Measurements from ENCODE around the gene GRIN2A. TPM values are rescaled to one million over a fixed set of nuclear protein-coding genes. Genes with fewer than 3 reads are reported as not detected.

GRIN2A gene
- total and polyA plus RNA-seq, 2 donors (not counting 3 experiments of a cell fraction or from before 2014, with no cell fraction given), result not detected

- no peak for FAIRE-seq
- intact Hi-C loops (cut with micrococcal nuclease), result no loop called here
- no peaks in the 10 kb centered on the region for H3K79me2 ChIP-seq (ENCODE audit: control insufficient read depth, insufficient read depth, low read length)
- no peak overlapping the region for H3K9ac ChIP-seq (replicated peaks; ENCODE audit: extremely low read depth, insufficient read depth, low read length)
- H3K27ac ChIP-seq (ENCODE audit: insufficient read depth, low read depth, low read length), result no peak overlapping the region
- ChIA-PET CTCF (no interaction called here), POLR2A (no interaction called here)
- DNase-seq (ENCODE audit: low read depth, low spot score), result no peak
- no TSS peak for BruUV-seq (replicated peaks)
- H2AFZ ChIP-seq (ENCODE audit: low read depth, low read length), result no peak overlapping the region
- no peak overlapping the region for H3K4me2 ChIP-seq (ENCODE audit: insufficient read depth, low read length)
- no peaks in the 10 kb centered on the region for H3K4me1 ChIP-seq (ENCODE audit: control insufficient read depth, extremely low read depth, insufficient read depth, low read length)
- no peaks in the 10 kb centered on the region for H3K9me1 ChIP-seq (replicated peaks; ENCODE audit: control insufficient read depth, extremely low read depth, insufficient read depth, low read length)
- H3K36me3 ChIP-seq (ENCODE audit: control insufficient read depth in 2 of 2, extremely low read depth in 1 of 2, insufficient read depth in 2 of 2, low read length in 2 of 2), result no peaks in the 10 kb centered on the region
- H3K27me3 ChIP-seq (ENCODE audit: control insufficient read depth in 2 of 2, insufficient read depth in 2 of 2, low read length in 2 of 2), result no peaks in the 10 kb centered on the region
- H3K9me3 ChIP-seq (replicated peaks; ENCODE audit: control insufficient read depth, insufficient read depth, low read length), result peaks cover 2% of the 10 kb centered on the region
- H3K4me3 ChIP-seq (replicated peaks in 1 of 3; ENCODE audit: insufficient read depth in 1 of 3, low read depth in 1 of 3, low read length in 3 of 3), result no peak overlapping the region
- TF ChIP-seq POLR2AphosphoS5 (IDR thresholded peaks at IDR 0.05; ENCODE audit: insufficient read depth, low read depth, low read length) (no peak), CTCF (IDR thresholded peaks at IDR 0.05; ENCODE audit: extremely low read depth in 1 of 2, insufficient read depth in 1 of 2, low read depth in 1 of 2, low read length in 2 of 2) (no peak)
- no peaks in the 10 kb centered on the region for H4K20me1 ChIP-seq (replicated peaks; ENCODE audit: control insufficient read depth, extremely low read depth, insufficient read depth, low read length)
- dilution Hi-C loops (cut with MboI; ENCODE audit: extremely low pct_ligation_motif_present, low sequenced_read_pairs), result no loop called here
These were observed 440.5 kb downstream of the GRIN2A start for GRCh38 chr16:9741776-9742175.

- BruUV-seq (replicated peaks), result no TSS peak
- dilution Hi-C loops (cut with MboI; ENCODE audit: extremely low pct_ligation_motif_present, low sequenced_read_pairs), result no loop called here
- FAIRE-seq, result no peak
These were observed 442.9 kb downstream of the GRIN2A start for GRCh38 chr16:9739301-9739700.

More at GRCh38 chr16:9739301-9739700, 442.9 kb downstream of the GRIN2A start:
- Histone ChIP-seq H3K9me1 (replicated peaks; ENCODE audit: control insufficient read depth, extremely low read depth, insufficient read depth, low read length) (no peaks in the 10 kb centered on the region), H3K4me1 (ENCODE audit: control insufficient read depth, extremely low read depth, insufficient read depth, low read length) (no peaks in the 10 kb centered on the region), H3K27me3 (ENCODE audit: control insufficient read depth in 2 of 2, insufficient read depth in 2 of 2, low read length in 2 of 2) (no peaks in the 10 kb centered on the region), H2AFZ (ENCODE audit: low read depth, low read length) (no peak overlapping the region), H4K20me1 (replicated peaks; ENCODE audit: control insufficient read depth, extremely low read depth, insufficient read depth, low read length) (no peaks in the 10 kb centered on the region), H3K27ac (ENCODE audit: insufficient read depth, low read depth, low read length) (no peak overlapping the region), H3K4me3 (replicated peaks in 1 of 3; ENCODE audit: insufficient read depth in 1 of 3, low read depth in 1 of 3, low read length in 3 of 3) (no peak overlapping the region), H3K4me2 (ENCODE audit: insufficient read depth, low read length) (no peak overlapping the region), H3K9ac (replicated peaks; ENCODE audit: extremely low read depth, insufficient read depth, low read length) (no peak overlapping the region), H3K36me3 (ENCODE audit: control insufficient read depth in 2 of 2, extremely low read depth in 1 of 2, insufficient read depth in 2 of 2, low read length in 2 of 2) (no peaks in the 10 kb centered on the region), H3K9me3 (replicated peaks; ENCODE audit: control insufficient read depth, insufficient read depth, low read length) (peaks cover 2% of the 10 kb centered on the region), H3K79me2 (ENCODE audit: control insufficient read depth, insufficient read depth, low read length) (no peaks in the 10 kb centered on the region)
- no peak for DNase-seq (ENCODE audit: low read depth, low spot score)
- intact Hi-C loops (cut with micrococcal nuclease), result no loop called here
- ChIA-PET CTCF (no interaction called here), POLR2A (no interaction called here)
- no peak for TF ChIP-seq MYC (IDR thresholded peaks at IDR 0.05; ENCODE audit: low read depth, low read length)
- no peak for TF ChIP-seq EZH2 (IDR thresholded peaks at IDR 0.05; ENCODE audit: borderline replicate concordance, low read depth, low read length, severe bottlenecking)
- TF ChIP-seq MAX (IDR thresholded peaks at IDR 0.05; ENCODE audit: insufficient read depth, insufficient read length), result no peak
- TF ChIP-seq FOS (IDR thresholded peaks at IDR 0.05; ENCODE audit: borderline replicate concordance, insufficient read depth, low read length), result no peak
- TF ChIP-seq CTCF (IDR thresholded peaks at IDR 0.05; ENCODE audit: extremely low read depth in 1 of 2, insufficient read depth in 1 of 2, low read depth in 1 of 2, low read length in 2 of 2), result no peak
- no peak for TF ChIP-seq GATA2 (IDR thresholded peaks at IDR 0.05; ENCODE audit: insufficient read depth, insufficient read length, low read depth, low read length)
- no peak for TF ChIP-seq POLR2A (IDR thresholded peaks at IDR 0.05; ENCODE audit: low read depth, low read length)
- TF ChIP-seq POLR2AphosphoS5 (IDR thresholded peaks at IDR 0.05; ENCODE audit: insufficient read depth, low read depth, low read length), result no peak
- TF ChIP-seq JUN (IDR thresholded peaks at IDR 0.05; ENCODE audit: borderline replicate concordance, insufficient read depth, insufficient read length, low read depth), result no peak
